ENCODE measurements around the gene NCK1.

DNA sequence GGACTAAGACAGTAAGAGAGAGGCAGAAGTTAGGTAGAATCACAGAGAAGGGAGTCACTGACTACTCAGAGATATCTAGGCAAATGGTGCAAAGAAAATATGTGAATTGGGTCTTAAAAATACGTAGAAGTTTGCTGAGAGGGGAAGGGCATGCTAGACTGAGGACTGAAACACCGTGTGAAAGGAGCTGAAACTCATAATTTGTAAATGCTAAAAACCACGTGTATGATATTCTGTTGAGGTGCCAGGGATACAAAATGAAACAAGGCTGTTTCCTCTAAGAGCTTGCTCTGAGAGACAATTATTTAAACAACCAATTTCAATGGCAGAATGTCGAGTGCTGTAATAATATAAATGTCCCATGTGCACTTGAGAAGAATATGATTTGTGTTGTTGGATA is 47.2 kb downstream of the NCK1 start:
- TF ChIP-seq, protein P1, sequence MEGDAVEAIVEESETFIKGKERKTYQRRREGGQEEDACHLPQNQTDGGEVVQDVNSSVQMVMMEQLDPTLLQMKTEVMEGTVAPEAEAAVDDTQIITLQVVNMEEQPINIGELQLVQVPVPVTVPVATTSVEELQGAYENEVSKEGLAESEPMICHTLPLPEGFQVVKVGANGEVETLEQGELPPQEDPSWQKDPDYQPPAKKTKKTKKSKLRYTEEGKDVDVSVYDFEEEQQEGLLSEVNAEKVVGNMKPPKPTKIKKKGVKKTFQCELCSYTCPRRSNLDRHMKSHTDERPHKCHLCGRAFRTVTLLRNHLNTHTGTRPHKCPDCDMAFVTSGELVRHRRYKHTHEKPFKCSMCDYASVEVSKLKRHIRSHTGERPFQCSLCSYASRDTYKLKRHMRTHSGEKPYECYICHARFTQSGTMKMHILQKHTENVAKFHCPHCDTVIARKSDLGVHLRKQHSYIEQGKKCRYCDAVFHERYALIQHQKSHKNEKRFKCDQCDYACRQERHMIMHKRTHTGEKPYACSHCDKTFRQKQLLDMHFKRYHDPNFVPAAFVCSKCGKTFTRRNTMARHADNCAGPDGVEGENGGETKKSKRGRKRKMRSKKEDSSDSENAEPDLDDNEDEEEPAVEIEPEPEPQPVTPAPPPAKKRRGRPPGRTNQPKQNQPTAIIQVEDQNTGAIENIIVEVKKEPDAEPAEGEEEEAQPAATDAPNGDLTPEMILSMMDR (IDR thresholded peaks at IDR 0.05; ENCODE audit: low read depth, low read length), result no peak
- no peak for TF ChIP-seq EZH2phosphoT487 (IDR thresholded peaks at IDR 0.05; ENCODE audit: low read depth)
